Measurements from ENCODE around the gene CNTN4.

CNTN4 gene

GRCh38 chr3:2823437-2824211 lies 725.0 kb downstream of the CNTN4 start:
- no peak for DNase-seq

GRCh38 chr3:2826036-2826435 lies 727.4 kb downstream of the CNTN4 start:
- DNase-seq: no peak

- no peak for DNase-seq
Measured at GRCh38 chr3:2826453-2826852, 727.8 kb downstream of the CNTN4 start.

- no peak for DNase-seq
Measured at GRCh38 chr3:2837239-2837638, 738.6 kb downstream of the CNTN4 start.

GRCh38 chr3:2837910-2838309 lies 739.2 kb downstream of the CNTN4 start:
- DNase-seq: no peak

- no peak for DNase-seq
Measured at GRCh38 chr3:2838546-2839157, 740.0 kb downstream of the CNTN4 start.

GRCh38 chr3:2839876-2840275 lies 741.2 kb downstream of the CNTN4 start:
- no peak for DNase-seq

- DNase-seq: no peak
Measured at GRCh38 chr3:2847062-2847841, 748.6 kb downstream of the CNTN4 start.

- no peak for DNase-seq
Measured at GRCh38 chr3:2849092-2849491, 750.4 kb downstream of the CNTN4 start.

- no peak for DNase-seq
Measured at GRCh38 chr3:2850701-2851100, 752.0 kb downstream of the CNTN4 start.

GRCh38 chr3:2851361-2851760 lies 752.7 kb downstream of the CNTN4 start:
- DNase-seq: no peak

GRCh38 chr3:2851835-2852234 lies 753.2 kb downstream of the CNTN4 start:
- DNase-seq: no peak

- no peak for DNase-seq
Measured at GRCh38 chr3:2853651-2854050, 755.0 kb downstream of the CNTN4 start.

- no peak for DNase-seq
Measured at GRCh38 chr3:2856138-2857133, 757.8 kb downstream of the CNTN4 start.

- no peak for DNase-seq
Measured at GRCh38 chr3:2860626-2861025, 762.0 kb downstream of the CNTN4 start.

GRCh38 chr3:2861120-2861519 lies 762.5 kb downstream of the CNTN4 start:
- DNase-seq: no peak

- DNase-seq: no peak
Measured at GRCh38 chr3:2861920-2862319, 763.3 kb downstream of the CNTN4 start.

GRCh38 chr3:2862366-2862765 lies 763.7 kb downstream of the CNTN4 start:
- no peak for DNase-seq

- no peak for DNase-seq
Measured at GRCh38 chr3:2863127-2863526, 764.5 kb downstream of the CNTN4 start.

- DNase-seq: no peak
Measured at GRCh38 chr3:2869905-2870304, 771.2 kb downstream of the CNTN4 start.

- no peak for DNase-seq
Measured at GRCh38 chr3:2870724-2871333, 772.2 kb downstream of the CNTN4 start.

- DNase-seq: no peak
Measured at GRCh38 chr3:2872884-2873283, 774.2 kb downstream of the CNTN4 start.

All from activated CD4-positive, alpha-beta T cell treated with anti-CD3 and anti-CD28 coated beads for 48 hours (primary cell).